ENCODE results near the gene PLEK.
"Not testable (repeated sequence)": the region's sequence is repeated elsewhere in the genome, so short reads cannot be mapped to it uniquely, and the experiment has no call there.

PLEK gene

DNA sequence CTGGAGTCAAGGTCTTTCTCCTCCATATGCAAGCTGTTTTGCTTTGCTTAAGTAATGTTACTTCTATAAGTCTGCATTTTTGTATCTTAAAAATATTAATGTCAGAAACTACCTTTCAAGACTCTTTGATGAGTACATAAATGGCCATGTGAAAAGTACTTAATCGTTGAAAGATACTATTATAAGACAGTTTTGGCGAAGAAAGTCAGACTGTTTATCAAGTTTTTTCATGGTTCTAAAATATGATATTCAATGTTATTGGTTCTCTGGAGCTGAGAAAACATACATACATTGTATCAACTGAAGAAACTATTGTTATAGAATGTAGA lies 76.9 kb downstream of the PLEK start:
- no peak for DNase-seq (ENCODE audit: low spot score)

DNA sequence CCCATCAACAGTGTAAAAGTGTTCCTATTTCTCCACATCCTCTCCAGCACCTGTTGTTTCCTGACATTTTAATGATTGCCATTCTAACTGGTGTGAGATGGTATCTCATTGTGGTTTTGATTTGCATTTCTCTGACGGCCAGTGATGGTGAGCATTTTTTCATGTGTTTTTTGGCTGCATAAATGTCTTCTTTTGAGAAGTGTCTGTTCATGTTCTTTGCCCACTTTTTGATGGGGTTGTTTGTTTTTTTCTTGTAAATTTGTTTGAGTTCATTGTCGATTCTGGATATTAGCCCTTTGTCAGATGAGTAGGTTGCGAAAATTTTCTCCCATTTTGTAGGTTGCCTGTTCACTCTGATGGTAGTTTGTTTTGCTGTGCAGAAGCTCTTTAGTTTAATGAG lies 81.3 kb downstream of the PLEK start:
- DNase-seq (ENCODE audit: low spot score): not testable (repeated sequence)

Measured in cerebellar cortex (tissue), 1 donor.